Measurements from ENCODE around the gene STRAP.
A peak's percentile ranks its signal among the peaks of the same experiment; 100 is the strongest.

STRAP gene, protein sequence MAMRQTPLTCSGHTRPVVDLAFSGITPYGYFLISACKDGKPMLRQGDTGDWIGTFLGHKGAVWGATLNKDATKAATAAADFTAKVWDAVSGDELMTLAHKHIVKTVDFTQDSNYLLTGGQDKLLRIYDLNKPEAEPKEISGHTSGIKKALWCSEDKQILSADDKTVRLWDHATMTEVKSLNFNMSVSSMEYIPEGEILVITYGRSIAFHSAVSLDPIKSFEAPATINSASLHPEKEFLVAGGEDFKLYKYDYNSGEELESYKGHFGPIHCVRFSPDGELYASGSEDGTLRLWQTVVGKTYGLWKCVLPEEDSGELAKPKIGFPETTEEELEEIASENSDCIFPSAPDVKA

DNA sequence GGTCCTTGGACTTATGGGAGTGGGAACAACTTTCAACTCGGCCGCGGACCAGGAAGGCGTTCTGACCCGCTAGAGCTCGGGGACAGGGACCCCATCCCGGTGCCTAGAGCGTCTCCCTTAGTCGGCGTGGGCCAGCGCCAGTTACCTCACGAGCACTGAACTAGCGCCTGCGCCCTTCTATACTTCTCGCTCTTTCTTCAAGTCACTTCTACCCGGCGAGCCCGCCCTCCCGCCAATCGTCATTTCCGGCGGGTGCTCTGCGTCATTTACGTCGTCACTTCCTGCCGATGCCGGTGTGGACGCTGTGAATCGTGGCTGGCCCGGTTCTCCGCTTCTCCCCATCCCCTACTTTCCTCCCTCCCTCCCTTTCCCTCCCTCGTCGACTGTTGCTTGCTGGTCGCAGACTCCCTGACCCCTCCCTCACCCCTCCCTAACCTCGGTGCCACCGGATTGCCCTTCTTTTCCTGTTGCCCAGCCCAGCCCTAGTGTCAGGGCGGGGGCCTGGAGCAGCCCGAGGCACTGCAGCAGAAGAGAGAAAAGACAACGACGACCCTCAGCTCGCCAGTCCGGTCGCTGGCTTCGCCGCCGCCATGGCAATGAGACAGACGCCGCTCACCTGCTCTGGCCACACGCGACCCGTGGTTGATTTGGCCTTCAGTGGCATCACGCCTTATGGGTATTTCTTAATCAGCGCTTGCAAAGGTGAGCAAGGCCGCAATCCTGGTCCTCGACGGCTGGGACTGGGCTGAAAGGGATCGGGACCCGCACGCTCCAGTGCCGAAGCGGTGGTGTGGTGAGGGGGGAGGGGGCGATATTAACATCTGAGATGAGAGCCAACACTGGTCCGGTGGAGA, at the start of gene STRAP:
TSS of gene STRAP (plus strand) at position 270 of the 854 bp plus-strand sequence. CDS start at position 591, 321 bp downstream.
- peak; percentile 96 for DNase-seq

DNA sequence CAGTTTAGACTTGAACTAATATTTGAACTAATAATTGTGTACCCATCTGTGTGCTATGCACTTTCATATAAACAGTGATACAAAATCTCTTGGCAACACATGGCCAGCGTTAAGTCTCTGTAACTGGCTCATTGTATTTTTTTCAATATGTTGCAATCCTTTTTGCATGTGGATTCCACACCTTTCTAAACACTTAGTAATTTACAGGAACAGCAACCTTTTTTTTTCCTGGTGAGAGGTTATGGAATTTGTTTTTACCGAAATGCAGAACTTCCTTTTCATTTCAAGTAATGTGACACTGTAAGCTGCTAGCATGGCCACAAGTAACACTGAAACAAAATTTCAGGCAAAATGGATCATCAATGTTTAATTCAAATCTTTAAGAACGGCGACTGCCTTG, 47.6 kb upstream of the STRAP start:
- DNase-seq = no peak

DNA sequence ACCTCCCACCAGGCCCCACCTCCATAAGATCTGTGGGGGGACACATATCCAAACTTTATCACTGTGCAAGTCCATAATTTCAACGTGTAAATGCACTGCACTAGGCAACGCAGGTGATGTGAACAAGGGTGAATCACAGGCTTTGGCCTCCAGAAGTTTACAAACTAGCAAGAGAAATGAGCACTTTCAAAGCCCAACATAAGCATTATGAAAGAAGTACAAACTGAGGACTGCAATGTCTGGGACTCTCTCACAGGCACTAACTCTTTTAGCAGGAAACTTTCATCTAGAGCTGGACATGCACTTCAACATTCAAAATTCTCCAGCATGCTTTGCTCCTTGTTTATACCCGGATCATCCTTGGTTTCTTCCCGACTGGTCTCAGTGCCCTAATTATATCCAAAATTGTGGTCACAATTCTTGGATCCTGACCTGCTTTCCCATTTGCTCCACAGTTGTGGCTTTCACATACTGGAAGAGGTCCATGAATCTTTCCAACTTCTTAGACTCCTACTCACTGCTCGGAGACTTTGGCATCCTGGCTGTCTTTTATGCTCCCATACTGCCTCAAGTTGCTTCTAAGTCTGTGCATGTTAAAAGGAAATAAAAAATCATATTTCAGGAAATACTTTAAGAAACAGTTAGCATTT, 44.9 kb upstream of the STRAP start:
- no peak for DNase-seq

DNA sequence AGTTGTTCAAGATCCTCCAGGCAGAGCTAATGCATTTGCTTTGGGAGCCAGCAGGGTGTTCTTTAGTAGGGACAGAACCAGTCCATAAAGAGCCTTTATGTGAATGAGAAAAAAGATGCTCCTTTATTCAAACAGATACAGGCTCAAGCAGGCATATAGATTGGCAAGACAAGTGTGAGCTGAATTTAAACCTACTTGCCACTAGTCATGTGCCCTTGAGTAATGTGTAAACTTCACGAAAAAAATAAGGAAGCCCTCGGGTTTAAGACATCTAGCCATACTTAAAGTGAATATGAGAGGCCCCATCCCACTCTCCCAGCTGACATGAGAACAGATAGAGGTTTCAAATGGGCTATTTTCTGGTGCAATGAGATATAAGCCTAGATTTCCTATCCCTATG, 43.1 kb upstream of the STRAP start:
- DNase-seq = no peak

DNA sequence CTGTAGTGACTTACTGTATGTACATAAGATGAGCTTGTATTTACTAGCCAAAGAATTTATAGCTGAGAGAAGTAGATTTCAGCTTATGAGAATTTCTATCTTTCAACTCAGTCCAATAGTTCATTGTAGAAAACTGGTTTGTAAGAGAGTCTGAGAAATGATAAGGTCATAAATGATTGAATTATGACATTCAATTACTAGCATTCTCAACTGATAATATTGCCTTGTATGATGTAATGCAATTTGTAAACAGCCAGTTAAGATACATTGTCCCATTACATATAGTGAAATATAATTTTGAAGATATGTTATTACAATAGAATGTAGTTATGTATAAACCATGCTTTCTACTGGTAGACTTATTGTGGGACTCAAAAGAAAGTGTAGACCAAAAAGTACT, 42.5 kb upstream of the STRAP start:
- DNase-seq = no peak

DNA sequence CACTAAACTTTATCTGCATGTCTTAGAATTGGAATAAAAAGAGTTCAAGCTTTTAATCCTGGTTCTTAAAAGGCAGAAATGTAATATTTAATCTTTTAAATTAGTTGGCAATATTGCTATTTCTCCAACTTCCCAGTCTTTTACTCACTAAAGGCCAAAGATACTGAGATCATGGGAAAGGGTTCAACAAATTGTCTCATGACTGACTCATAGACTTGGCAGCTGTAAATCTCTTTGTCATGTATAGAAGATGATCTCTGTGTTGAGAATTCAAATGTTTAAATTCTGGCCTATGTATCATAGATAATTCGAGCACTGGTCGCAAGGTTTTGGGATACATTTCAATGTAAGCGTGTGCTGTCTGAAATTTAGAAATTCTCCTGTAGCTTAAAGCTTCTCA, 40.1 kb upstream of the STRAP start:
- DNase-seq = no peak

DNA sequence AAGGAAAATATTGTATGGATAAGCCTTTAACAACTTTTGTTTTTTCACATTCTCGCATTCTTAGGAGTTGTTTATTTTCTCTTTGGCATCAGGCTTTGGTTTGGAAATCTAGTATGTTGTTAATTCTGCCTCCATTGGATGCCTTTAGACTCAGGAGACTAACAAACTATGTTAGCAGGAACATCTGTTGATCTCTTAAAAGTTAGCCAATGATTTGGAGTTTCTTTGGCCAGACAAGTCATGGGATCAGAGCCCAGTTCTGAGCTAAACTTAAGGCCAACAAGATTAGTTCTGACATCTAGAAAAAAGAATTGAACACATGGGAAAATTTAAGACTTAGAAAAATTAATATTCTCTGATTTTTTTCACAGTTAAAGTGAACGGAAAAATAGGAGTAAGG, 35.3 kb upstream of the STRAP start:
- DNase-seq = no peak

DNA sequence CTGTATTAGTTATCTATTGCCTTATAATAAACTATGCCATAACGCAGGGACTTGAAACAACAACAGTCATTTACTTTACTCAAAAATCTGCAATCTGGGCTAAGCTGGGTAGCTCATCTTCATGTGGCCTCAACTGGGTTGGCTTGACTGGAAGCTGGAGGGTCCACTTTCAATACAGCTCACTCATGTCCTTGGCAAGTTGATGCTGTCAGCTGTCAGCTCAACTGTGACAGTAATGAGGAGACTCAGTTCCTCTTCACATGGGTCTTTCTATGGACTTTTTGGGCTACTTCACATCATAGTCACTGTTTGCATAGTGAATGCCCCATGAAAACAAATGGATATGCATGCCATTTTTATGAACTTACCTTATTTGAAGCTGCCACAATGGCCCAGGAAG, 33.6 kb upstream of the STRAP start:
- DNase-seq = no peak

DNA sequence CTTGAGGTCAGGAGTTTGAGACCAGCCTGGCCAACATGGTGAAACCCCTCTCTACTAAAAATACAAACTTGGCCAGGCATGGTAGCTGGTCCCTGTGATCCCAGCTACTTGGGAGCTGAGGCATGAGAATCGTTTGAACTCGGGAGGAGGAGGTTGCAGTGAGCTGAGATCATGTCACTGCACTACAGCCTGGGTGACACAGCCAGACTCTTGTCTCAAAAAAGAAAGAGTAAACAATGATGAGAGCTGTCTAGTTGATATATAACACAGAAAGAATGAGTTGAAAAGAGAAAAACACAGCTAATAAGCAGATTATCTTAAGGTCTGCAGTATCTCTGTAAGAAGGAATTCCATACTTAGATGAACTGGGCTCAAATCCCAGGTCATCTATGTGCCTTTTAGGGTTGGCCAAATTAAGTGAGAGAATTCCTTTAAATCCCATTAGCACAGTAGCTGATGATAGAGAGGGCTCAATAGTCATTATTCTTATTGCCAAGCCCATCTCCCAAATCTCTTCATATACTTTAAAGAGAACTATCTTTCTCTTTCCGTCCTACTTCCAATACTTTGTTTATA, 31.1 kb upstream of the STRAP start:
- no peak for DNase-seq

DNA sequence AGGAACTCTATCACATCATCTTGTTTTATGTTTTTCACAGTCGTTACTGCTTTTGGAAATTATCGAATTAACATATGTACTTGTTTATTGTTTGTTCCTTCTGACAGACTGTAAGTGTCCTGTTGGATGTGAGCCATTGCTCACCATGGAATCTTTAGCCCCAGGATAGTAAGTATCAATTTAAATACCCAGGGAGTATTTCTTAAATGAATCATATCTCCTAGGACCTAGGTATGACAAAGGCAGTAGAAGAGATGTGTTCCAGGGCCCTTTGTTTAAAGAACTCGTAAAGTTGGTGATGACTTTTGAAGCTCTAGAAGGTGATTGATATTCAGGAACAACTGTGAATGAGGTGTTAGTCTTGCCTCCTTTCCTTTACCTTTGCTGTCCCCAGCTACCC, 30.3 kb upstream of the STRAP start:
- DNase-seq = no peak

DNA sequence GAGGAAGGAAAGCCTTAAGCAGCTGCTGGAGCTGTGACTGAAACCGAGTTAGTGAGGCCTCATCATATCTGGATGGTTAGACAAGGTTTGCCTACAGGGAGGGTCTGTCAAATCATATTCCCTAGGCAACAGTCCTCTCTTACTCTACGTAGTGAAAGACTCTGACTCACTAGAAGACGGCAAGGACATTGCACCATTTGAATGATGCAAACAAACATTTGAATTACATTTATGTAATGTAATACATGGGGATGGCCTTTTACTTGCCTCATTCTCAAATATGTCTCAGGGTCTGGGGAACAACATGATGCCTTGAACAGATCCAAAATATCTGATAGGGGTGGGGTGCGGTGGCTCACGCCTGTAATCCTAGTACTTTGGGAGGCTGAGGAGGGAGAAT, 29.8 kb upstream of the STRAP start:
- DNase-seq = no peak

DNA sequence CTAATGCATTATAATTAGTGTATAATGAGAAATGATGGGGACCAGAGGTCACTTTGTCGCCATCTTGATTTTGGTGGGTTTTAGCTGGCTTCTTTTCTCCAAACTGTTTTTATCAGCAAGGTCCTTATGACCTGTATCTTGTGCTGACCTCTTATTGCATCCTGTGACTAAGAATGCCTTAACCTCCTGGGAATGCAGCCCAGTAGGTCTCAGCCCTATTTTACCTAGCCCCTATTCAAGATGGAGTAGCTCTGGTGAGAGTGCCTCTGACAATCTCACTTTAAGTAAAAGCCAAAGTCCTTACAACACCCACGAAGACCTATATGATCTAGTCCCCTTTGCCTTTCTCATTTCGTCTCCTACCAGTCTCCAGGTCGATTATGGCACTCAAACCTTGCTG, 28.3 kb upstream of the STRAP start:
- DNase-seq = no peak

DNA sequence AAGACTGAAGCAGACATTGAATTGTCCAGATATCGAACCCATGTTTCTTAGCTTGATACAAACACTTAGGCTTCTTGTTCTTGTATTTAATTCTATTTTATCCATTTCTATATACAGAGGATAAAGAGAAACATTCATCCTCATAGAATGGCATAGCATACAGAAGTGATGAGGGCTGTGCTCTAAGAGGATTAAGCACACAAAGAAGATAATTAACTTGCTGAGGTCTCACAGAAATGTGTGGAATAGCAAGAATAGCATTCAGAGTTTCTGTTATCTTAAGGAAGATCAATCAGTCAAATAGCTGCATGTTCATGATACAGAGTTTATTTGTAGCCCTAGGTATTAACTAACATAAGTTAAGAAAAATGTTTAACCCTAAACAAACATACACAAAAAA, 27.3 kb upstream of the STRAP start:
- no peak for DNase-seq

DNA sequence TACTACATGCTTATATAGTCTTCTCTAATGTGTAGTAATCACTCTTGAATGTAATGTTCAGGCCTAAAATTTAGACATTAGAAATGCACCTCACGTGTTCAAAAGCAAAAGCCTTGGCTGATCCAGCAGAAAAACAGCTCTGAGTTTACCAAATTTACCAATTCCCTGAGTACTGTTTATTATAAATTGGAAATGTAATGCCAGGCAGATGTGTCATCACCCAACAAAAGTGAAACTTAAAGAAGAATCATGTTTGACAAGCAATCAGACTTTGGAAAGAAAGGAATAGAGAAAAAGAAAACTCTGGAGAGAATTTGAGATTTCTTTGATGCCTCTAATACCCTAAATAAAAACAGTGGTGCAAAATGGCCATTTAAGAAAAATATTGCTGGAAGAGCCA, 26.5 kb upstream of the STRAP start:
- DNase-seq = no peak

DNA sequence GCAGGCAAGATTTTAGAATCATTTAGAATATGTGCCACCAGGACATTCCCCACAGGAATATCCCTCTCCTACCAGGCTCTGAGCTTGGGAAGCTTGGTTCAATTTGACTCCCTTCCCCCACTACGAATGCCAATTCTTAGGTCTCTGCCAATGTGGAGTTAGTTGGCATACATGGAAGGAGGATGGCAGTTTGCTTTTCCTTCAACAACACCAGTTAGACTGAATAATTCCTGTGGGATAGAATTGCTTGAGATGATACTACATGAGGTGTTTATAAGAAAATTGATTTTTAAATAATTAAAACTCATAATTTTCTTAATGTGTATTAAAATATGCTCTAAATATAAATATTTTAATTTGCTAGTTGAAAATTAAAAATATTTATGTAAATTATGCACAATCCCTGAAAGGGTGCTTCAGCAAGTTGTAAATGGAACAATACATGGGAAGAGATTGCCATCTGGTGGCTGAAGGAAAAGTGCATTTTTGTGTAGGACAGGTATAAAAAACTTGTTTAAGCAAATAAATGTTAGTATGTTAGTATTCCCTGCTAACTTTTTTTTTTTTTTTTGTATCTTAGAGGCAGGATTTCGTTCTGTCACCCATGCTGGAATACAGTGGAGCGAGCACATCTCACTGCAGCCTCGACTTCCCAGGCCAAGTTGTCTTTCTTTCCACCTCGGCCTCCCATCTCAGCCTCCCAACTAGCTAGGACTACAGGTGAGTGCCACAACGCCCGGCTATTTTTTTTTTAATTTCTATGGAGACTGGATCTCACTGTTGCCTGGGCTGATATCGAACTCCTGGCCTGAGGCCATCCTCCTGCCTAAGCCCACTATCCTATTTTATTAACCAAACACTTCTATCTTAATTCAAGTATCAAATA, 25.8 kb upstream of the STRAP start:
- DNase-seq = peak; percentile 14

DNA sequence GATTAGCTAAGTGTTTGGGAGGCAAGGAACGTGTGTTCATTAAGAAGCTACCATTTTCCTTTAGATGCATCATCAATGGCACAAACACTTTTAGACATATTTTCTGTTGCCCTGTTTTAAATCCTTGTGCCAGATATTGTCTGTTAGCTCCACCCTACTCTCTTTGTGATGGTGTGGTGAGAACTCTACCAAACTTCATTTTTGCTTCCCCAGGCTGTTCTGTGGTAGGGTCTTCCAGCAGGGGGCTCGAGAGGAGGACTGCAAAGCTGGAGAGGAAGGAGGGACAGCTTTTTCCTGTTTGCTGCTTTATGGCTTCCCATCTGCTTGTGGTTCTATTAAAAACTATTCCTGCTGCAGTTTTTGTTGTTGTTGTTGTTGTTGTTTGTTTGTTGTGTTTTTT, 23.8 kb upstream of the STRAP start:
- no peak for DNase-seq

DNA sequence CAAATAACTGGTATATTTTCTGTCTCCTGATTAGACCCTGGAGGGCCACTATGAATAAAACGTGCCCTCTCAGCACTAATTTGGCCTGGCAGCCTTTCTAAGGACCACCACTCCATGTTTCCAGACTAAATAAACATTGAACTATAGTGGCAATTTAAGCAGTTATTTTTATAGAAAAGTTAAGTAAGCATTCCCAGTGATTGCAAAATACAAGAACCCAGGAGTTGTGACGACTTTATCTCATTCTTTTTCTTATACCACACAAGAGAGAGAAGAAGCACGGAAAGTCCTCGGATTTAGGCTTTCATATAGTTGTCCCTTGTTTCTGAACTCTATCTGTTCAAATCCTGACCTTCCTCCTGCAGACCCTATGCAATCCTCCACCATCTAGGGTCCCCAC, 23.1 kb upstream of the STRAP start:
- DNase-seq = no peak

DNA sequence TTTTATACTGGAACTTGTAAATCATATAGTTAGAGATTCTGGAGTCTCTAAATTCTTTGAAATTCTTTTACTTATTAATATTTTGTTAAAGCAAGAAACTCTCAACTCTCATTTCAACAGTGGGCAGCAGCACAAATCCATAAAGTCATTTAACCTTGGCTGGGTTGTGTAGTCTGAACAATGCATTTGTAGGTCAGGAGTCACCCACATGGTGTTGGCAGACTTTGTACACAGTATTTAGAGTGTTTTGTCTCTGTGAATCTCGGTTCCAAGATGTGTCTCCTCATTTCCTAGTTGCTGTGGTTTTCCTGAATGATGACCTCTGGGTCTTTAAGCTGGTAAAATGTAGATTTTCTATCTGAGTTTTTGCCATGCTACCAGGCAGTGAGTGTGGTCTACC, 20.8 kb upstream of the STRAP start:
- DNase-seq = no peak

DNA sequence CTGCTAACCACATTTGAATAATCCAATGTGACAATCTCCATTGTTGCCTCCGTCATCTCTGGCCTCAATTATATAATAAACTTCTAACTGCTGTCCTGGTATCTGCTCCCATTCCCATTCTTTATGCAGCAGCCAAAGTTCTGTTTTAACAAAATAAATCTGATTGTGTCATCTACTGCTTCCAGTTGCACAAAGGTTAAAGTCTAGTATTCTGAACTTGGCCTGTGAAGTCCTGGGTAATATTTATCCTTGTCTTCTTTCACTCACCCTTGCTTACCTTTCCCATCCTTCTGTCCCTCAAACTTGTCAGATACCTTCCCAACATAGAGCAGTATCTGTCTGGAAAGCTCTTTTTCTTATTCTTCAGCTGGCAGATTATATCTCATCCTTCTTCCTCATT, 19.3 kb upstream of the STRAP start:
- no peak for DNase-seq

DNA sequence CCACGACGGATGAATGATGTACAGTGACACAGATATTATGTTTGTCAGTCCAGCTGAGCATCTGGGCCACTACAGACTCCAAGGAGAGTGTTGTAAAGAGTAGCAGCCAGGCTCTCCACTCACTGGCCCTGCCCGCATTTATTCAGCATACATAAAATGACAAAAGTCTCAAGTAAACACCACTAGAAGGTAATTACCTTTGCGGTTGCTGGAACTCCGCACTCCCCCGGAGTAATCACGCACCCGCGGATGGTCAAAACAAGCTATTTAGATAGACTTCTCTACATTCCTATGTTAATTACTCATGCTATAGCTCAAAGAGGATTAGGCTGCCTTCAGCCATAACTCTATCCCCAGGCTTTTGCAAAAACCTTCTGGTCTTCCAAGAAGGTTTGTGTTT, 18.8 kb upstream of the STRAP start:
- DNase-seq = no peak

DNA sequence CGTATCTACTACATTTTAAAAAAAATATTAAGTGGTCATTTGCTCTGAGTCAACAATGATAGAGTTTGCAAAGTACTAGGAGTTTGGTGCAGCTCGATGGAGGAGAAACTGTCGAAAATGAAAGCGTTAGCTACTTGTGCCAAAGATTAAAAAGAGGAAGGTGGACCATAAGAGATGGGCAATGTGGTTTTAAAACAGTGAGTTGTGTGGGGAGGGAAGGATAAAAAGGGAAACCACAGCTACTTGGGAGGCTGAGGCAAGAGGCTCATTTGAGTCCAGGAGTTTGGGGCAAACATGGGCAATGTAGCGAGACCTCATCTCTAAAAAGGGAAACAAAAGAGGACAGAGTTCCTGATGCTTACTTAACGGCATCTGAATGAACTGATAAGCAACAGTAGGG, 18.2 kb upstream of the STRAP start:
- no peak for DNase-seq

DNA sequence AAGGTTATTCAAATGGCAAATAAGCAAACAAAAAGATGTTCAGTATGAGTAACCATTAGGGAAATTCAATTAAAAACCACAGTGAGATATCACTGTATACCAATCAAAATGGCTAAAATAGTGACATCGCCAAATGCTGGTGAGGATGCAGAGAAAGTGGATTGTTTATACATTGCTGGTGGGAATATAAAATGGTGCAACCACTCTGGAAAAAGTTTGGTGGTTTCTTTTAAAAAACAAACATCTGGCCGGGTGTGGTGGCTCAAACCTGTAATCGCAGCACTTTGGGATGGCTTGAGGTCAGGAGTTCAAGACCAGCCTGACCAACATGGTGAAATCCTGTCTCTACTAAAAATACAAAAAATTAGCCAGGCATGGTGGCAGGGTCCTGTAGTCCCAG, 14.0 kb upstream of the STRAP start:
- DNase-seq = no peak

DNA sequence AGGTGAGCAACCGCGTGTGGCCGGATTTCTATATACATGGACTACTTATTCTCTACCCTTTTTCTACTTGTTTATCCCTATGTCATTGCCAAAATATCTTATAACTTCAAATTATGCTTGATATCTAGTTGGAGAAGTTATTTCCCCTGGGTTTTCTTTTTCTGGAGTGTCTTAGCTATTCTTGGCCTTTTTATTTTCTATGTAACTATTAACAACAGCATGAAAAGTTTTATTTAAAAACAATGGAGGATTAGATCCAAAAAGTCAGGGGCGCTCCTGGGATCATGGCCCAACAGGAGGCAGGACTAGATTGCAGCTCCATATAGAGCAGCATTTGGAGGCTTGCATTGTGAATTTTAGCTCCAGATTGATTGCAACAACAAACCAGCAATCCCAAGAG, 8.6 kb upstream of the STRAP start:
- DNase-seq = no peak

Data from activated naive CD4-positive, alpha-beta T cell treated with Interleukin-2 at 50 U/mL for 16 hours (primary cell).